ENCODE results near the gene VPS52. TPM values are rescaled to one million over a fixed set of nuclear protein-coding genes. Genes with fewer than 3 reads are reported as not detected.

Gene VPS52
- total RNA-seq, 1 donor from 2014 or later, result 35.1 TPM

DNA sequence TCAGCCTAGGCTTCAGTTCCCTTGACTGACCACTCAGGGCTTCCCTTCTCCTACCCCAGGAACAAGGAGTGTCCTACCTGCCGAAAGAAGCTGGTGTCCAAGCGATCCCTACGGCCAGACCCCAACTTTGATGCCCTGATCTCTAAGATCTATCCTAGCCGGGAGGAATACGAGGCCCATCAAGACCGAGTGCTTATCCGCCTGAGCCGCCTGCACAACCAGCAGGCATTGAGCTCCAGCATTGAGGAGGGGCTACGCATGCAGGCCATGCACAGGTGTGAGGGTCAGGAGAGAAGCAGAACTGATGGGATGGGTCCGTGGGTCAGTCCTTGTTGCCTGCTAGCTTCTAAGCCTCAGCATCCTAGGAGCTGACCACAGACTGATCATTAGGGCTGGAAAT, 61.8 kb downstream of the VPS52 start:
- no peak for DNase-seq

DNA sequence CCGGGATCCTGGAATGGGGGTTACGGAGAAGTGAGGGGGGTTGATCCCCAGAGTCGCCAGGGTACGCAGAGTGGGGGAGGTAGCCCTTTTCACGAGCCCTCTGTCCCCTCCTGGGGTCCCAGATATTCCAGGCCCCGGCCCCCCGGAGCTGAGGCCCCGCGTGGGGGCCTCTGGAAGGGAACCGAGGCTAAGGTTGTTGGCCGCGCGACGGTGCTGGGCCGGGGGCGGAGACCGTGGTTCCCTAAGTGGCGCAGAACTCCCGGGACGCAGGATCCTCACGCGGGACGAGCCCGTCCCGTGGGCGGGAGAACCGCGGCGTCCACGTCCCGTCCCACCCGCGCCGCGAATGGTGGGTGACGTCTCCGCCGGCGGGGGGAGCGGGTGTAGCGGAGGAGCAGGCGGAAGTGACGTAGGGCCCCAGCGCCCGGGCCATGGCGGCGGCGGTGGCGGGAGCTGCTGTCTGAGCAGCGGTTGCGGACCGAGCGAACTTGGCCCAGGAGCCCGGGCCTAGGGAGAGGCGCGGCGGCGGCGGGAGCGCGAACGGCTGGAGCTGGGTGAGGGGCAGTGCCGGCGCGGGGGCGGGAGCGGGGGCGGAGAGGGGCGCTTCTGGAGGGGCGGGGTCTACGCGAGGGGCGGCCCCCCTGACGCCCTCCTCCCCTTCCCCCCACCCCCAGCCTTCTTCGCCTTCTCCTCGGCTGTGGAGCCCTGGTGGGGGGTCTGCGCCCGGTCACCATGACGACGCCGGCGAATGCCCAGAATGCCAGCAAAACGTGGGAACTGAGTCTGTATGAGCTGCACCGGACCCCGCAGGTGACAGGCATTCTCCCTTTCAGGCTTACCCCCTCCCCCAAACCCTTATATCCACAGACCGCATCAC, 63.3 kb downstream of the VPS52 start, which contains the start of gene RING1:
TSS of gene RING1 (plus strand) at position 410 of the 877 bp plus-strand sequence. CDS start at position 733, 323 bp downstream.
- DNase-seq, result peak; percentile 79

DNA sequence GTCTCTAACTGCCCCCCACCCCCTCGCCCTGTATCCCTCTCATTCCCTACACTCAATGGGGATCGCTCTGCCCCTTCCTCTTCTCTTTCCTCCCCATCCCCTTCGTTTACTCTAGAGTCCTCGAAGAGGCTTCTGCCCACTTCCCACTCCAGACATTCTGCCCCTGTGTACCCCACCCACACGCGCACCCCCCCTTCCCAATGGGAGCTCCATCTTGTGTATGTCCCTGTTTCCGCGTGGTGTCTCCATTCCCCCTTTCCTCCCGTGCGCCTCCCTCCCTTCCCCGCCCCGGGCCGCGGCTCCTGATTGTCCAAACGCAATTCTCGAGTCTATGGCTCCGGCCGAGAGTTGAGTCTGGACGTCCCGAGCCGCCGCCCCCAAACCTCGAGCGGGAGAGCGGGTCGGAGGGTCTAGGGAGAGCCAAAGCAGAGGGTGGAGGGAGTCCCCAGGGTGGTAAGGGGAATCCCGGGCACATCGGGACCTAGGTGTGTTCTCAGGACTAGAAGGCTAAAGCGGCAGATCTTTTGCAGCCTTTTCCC, 64.1 kb downstream of the VPS52 start:
- no peak for DNase-seq

- DNase-seq, result peak; percentile 26
These were observed 64.7 kb downstream of the VPS52 start for GRCh38 chr6:33206864-33207551.

DNA sequence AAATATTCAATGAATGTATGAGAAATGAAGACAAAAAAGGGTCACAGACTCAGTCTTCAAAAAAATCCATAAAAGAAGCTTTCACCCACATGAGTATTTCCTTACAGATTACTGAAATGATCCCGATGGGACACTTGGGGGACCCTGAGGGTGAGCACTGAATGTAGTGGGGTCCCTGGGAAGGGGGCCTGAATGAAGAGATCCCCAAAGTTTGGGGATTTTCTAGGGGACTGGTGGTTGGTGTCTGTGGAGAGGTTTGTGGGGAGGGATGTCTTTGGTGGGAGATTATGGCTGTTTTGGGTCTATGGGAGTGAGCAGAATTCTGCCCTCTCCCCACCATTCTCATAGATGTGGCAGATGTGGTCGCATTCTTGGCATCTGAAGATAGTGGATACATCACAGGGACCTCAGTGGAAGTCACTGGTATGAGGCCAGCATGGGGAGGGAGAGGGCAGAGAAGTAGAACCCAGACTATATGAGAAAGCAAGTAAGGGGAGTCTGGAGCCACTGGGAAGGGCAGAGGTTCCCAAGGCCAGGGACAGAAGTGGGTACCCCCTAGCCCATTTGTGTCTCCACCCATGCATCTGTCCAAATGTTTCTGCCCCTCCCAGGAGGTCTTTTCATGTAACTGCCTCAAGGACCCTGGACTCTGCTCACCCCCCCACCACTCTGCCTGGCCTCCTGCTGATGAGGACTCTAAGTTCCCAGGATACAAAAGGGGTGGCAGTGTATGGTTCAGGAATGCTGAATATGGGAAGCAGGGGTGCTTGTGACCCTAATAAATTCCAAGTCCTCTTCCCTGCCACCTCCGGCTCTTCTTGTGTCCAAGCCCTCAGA, 65.4 kb downstream of the VPS52 start:
- DNase-seq, result no peak

DNA sequence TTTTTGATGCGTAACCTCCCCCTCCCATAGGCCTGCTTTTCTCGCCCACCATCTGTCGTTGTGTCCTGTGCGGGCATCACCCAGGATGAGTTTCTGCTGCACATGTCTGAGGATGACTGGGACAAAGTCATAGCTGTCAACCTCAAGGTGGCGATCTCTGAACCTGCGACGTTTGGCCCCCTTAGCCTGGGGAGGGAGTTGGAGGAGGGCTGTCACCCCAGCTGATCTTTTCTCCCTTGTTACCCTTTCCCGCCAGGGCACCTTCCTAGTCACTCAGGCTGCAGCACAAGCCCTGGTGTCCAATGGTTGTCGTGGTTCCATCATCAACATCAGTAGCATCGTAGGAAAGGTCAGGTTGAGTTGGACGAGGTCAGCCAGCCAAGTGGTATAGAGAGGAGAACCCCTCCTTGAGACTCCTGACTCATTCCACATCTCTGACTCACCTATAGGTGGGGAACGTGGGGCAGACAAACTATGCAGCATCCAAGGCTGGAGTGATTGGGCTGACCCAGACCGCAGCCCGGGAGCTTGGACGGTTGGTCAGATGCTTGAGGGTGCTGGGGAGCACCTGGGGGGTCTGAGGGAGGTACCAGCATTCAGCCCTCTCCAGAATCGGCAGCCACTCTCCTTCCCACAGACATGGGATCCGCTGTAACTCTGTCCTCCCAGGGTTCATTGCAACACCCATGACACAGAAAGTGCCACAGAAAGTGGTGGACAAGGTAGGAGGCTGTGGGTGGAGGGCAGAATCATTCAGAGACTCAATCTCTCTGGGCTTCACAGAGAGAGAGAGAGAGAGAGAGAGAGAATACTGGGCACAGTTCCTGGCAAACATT, 66.3 kb downstream of the VPS52 start:
- no peak for DNase-seq

GRCh38 chr6:33204415-33205190, 67.1 kb downstream of the VPS52 start, which contains the start of gene HSD17B8:
Gene HSD17B8, plus strand, starts transcription at chr6:33204655. Its CDS starts 14 bp downstream, at chr6:33204669.
- peak; percentile 87 for DNase-seq

DNA sequence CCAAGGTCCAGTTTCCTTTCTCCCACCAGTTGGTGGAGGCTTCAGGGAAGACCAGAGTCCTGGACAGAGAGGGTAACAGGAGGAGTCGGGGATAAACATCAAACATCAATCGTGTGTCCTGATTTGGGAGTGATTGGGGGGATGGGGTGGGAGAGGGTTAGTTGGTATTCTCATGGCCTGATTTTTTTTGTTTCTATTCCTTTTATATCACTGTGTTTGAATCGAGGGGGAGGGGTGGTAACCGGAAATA, 67.6 kb downstream of the VPS52 start:
- DNase-seq, result no peak

- DNase-seq, result no peak
These were observed 68.1 kb downstream of the VPS52 start for GRCh38 chr6:33203443-33204164.

GRCh38 chr6:33202799-33203198, 68.9 kb downstream of the VPS52 start:
- DNase-seq, result no peak

DNA sequence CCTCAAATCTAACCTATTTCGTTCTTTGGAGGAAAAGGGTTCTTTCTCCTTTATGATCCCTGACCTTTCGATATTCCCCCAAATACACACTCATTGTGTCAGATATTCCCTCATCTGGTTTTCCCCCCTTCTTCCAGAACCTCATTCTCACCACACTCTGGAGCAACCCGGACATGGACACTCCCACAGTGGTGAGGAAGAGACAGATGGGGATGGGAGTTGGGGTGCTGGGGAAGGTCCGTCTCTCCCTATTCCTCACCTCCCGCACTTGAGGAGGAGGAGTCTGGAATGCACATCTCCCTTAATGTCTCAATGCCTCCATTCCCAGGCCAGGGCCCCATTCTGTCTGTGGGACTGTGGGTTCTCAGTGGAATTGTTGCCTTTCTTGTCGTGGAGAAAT, 69.7 kb downstream of the VPS52 start:
- DNase-seq, result no peak

DNA sequence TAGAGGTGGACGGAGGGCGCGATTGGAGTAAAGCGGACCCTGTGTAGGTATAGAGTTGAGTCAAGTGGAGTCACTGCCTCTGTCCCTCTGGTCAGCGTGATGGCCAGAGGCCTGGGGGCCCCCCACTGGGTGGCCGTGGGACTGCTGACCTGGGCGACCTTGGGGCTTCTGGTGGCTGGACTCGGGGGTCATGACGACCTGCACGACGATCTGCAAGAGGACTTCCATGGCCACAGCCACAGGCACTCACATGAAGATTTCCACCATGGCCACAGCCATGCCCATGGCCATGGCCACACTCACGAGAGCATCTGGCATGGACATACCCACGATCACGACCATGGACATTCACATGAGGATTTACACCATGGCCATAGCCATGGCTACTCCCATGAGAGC, 70.5 kb downstream of the VPS52 start:
- DNase-seq, result no peak

Small RNA genes within 50 kb of the gene (small RNA-seq; reads per million reads assigned to genes)
- 1.7 reads per million, percentile 82 among the genes with 10 or more reads in this experiment for gene MIR219A1

Other genes starting within 250 kb of the VPS52 start
- 1.4 TPM for gene HLA-DPA1, start 198.2 kb downstream of the VPS52 start, total RNA-seq
- 1.4 TPM for gene HLA-DPB1, start 195.9 kb downstream of the VPS52 start, total RNA-seq
- 0.94 TPM for gene COL11A2, start 79.4 kb downstream of the VPS52 start, total RNA-seq
- gene RXRB, start 71.2 kb downstream of the VPS52 start, total RNA-seq, result 22.6 TPM
- 34.8 TPM for gene SLC39A7, start 71.0 kb downstream of the VPS52 start, total RNA-seq
- gene HSD17B8, start 67.2 kb downstream of the VPS52 start, total RNA-seq, result 4.5 TPM
- 20.6 TPM for gene RING1, start 63.4 kb downstream of the VPS52 start, total RNA-seq
- 3,778 TPM for gene RPS18, start 199 bp upstream of the VPS52 start, total RNA-seq
- gene B3GALT4, start 5.2 kb upstream of the VPS52 start, total RNA-seq, result 12.5 TPM
- 42.6 TPM for gene WDR46, start 17.4 kb upstream of the VPS52 start, total RNA-seq
- gene PFDN6, start 17.7 kb upstream of the VPS52 start, total RNA-seq, result 27.0 TPM
- 13.7 TPM for gene RGL2, start 27.1 kb upstream of the VPS52 start, total RNA-seq
- gene TAPBP, start 42.2 kb upstream of the VPS52 start, total RNA-seq, result 10.5 TPM
- 28.4 TPM for gene ZBTB22, start 45.9 kb upstream of the VPS52 start, total RNA-seq
- 30.1 TPM for gene DAXX, start 51.1 kb upstream of the VPS52 start, total RNA-seq
- 3.6 TPM for gene KIFC1, start 119.9 kb upstream of the VPS52 start, total RNA-seq
- 17.9 TPM for gene PHF1, start 139.1 kb upstream of the VPS52 start, total RNA-seq
- gene CUTA, start 146.2 kb upstream of the VPS52 start, total RNA-seq, result 59.1 TPM
- gene SYNGAP1, start 148.2 kb upstream of the VPS52 start, total RNA-seq, result 21.5 TPM
- gene ZBTB9, start 182.7 kb upstream of the VPS52 start, total RNA-seq, result 9.2 TPM